SIG-M5 treated with dmso at 0.1 percent for 504 hours (cell line): ENCODE measurements around the gene PATJ.
"Not testable (repeated sequence)": the region's sequence is repeated elsewhere in the genome, so short reads cannot be mapped to it uniquely, and the experiment has no call there.

Source experiments
- DNase-seq: peaks from one replicate; lab custom pipeline; 2025; ENCODE audit not compliant: unreplicated experiment; lab: John Stamatoyannopoulos, UW

Gene PATJ

GRCh38 chr1:62144238-62144831 is 402.1 kb downstream of the PATJ start:
- peak; percentile 40 for DNase-seq

DNA sequence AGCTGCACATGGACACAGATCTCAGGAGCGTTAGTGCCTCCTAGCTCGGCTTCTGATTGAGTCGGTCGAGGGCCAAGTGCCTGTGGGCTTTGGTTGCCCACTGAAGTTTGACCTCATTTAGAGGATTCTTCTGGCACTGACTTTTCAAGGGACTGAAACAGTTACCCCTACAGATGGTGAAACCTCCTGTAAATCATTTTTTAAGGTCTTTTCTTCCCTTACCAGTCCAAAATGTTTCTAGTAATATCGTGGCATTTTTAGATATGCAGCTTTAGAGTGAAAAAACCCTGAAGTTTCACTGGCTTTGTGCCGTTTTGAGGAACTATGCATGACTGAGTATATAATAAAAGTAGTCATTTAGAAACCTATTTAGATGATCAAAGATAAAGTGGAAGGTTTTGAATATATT is 417.7 kb downstream of the PATJ start:
- DNase-seq = no peak

DNA sequence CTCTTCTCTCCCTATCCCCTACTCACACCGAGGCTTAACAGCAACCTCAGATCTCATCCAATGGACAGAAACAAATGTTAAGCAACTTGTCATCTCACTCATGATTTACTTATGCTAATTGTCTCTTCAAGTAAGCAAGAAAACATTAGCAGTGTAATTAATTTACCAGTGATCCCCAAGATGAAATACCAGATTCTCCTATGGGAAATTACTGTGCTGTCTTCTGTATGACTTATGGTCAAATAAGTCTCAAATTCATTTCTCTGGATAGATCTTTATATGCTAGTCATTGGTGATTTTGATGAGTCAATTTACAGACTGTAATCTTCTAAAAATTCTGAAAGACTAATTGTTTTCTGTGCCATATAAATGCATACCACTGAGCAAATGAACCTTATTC is 419.4 kb downstream of the PATJ start:
- no peak for DNase-seq

GRCh38 chr1:62170380-62170779 is 428.1 kb downstream of the PATJ start:
- DNase-seq = not testable (repeated sequence)

DNA sequence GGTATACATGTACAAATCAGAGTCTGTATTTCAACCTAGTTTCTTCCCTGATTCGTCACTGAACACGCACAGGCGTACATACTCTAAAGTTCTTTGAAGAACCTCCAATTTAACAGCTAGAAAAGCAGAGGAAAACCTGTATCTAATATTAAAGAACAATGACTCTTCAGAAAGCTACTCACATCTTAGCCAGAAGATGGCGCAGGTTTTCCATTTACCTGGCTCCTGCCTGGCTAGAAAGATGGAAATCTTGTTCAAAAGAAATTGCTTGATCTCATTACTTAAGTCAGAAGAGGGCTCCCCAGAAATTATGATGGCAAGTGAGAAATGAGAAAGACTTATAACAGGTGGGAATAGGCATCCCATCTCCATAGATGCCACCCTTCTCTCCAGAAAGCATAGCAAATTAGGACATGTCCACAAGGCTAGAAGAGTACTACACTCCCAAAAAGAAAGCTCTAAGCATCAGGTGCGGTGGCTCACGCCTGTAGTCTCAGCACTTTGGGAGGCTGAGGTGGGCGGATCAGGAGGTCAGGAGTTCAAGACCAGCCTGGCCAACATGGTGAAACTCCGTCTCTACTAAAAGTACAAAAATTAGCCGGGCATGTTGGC is 433.4 kb downstream of the PATJ start:
- DNase-seq = peak; percentile 44

DNA sequence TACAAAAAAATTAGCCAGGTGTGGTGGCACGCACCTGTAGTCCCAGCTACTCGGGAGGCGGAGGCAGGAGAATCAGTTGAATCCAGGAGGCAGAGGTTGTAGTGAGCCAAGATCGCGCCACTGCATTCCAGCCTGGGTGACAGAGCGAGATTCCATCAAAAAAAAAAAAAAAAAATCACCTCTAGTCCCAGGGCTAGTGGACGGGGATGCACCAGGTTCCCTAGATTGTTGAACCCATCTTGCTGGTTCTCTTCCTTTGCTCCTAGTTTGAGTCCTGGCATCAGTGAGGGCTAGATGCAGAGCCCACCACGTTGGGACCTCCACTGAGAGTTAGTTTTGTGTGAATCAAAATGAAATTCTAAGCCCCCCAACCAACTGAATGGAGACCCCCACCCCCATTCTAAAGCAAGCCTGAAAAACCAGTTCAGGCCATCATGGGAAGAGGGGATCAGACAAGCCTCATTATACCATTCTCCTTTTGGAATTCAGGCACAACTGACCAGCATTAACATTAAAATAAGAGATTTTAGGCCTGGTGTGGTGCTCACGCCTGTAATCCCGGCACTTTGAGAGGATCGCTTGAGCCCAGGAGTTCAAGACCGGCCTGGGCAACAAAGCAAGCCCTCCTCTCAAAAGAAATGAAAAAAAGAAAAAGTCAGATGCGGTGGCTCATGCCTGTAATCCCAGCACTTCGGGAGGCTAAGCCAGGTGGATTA is 434.5 kb downstream of the PATJ start:
- no peak for DNase-seq

DNA sequence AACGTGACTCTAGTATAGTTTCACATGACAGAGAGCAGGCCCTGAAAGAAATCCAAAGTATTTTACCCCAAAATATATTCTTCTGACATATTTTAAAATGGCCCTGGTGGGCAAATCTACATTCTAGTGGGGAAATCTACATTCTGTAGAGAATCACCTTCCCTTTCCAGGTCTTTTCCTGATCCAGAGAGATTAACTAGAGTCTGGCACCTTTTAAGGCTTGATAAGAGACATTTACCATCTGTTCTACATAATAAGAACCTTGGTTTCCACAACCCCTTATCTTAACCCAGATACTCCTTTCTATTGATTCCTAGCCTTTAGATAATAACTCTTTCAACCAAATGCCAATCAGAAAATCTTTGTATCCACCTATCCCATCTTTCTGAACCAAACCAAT is 435.3 kb downstream of the PATJ start:
- DNase-seq = no peak

- no peak for DNase-seq
These were observed 436.1 kb downstream of the PATJ start for GRCh38 chr1:62178372-62178771.

GRCh38 chr1:62180054-62180453 is 437.8 kb downstream of the PATJ start:
- DNase-seq = not testable (repeated sequence)

GRCh38 chr1:62180639-62181038 is 438.4 kb downstream of the PATJ start:
- DNase-seq = peak; percentile 7

DNA sequence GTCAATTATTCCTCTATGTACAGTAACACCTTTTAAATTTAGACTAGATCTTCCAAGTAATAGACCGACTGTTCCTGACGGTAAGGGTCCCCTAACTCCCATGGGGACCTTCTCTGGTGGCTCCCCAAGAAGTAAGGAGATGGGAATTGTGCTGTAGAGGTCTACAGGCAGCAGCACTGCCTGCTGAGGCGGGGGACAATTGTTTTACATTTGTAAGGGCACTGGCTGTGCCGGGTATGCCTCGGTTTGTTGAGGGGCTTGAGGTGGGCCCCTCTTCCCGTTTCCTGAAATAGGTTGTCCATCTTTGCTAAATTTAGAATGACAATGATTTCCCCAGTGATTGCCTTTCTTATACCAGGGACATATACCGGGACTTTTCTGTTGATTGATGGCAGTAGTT is 439.3 kb downstream of the PATJ start:
- no peak for DNase-seq

GRCh38 chr1:62182157-62182556 is 439.9 kb downstream of the PATJ start:
- not testable (repeated sequence) for DNase-seq

GRCh38 chr1:62183164-62184020 is 441.1 kb downstream of the PATJ start:
- DNase-seq = not testable (repeated sequence)

- no peak for DNase-seq
These were observed 442.1 kb downstream of the PATJ start for GRCh38 chr1:62184336-62184735.

DNA sequence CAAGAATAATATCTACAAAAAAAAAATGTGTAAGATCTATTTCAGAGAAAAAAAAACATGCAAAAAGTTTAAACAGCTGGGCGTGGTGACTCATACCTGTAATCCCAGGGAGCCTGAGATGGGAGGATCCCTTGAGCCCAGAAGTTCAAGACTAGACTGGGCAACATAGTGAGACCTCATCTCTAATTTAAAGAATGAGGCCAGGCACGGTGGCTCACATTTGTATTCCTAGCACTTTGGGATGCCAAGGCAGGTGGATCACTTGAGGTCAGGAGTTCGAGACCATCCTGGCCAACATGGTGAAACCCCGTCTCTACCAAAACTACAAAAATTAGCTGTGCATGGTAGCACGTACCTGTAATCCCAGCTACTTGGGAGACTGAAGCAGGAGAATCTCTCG is 443.0 kb downstream of the PATJ start:
- DNase-seq = not testable (repeated sequence)

- DNase-seq = no peak
These were observed 443.4 kb downstream of the PATJ start for GRCh38 chr1:62185677-62186076.

DNA sequence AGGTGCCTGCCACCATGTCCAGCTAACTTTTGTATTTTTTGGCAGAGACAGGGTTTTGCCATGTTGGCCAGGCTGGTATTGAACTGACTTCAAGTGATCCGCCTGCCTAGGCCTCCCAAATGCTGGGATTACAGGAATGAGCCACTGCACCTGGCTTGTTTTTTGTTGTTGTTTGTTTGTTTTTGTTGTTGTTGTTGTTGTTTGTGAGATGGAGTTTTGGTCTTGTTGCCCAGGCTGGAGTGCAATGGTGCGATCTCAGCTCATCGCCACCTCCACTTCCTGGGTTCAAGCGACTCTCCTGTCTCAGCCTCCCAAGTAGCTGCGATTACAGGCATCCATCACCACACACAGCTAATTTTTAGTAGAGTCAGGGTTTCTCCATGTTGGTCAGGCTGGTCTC is 445.3 kb downstream of the PATJ start:
- DNase-seq = no peak

- no peak for DNase-seq
These were observed 445.8 kb downstream of the PATJ start for GRCh38 chr1:62188111-62188510.

GRCh38 chr1:62194651-62195544 is 452.6 kb downstream of the PATJ start, which contains the start of gene L1TD1:
Gene L1TD1, plus strand, starts transcription at chr1:62194849. Its CDS starts 11,780 bp downstream, at chr1:62206629.
- DNase-seq = no peak

DNA sequence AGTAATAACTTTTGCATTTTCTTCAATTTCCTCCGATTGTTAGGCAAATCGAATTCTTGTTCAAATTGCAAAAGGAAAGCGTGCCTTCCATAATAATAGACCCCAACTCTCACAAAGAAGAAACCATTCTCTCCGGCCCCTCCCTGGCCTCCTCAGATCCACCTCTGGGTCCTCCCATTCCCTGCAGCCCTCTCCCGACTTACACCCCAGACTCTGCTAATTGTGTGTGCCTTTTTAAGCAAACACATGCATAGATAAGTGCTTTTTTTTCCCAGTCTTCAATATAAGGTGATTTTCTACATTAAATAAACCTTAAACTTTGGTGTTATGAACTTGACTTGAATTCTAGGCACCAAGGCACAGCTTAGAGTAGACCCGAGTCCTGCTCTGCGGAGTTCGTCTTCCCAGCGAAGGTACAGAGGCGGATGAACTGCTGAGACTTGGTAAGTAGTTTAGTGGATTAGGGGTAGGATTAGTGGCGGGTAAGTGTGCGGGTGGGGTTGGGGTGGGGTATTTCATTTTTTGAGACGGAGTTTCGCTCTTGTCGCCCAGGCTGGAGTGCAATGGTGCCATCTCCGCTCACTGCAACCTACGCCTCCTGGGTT is 453.9 kb downstream of the PATJ start:
- DNase-seq = no peak
